ENCODE measurements around the gene REPS2.

The REPS2 gene

DNA sequence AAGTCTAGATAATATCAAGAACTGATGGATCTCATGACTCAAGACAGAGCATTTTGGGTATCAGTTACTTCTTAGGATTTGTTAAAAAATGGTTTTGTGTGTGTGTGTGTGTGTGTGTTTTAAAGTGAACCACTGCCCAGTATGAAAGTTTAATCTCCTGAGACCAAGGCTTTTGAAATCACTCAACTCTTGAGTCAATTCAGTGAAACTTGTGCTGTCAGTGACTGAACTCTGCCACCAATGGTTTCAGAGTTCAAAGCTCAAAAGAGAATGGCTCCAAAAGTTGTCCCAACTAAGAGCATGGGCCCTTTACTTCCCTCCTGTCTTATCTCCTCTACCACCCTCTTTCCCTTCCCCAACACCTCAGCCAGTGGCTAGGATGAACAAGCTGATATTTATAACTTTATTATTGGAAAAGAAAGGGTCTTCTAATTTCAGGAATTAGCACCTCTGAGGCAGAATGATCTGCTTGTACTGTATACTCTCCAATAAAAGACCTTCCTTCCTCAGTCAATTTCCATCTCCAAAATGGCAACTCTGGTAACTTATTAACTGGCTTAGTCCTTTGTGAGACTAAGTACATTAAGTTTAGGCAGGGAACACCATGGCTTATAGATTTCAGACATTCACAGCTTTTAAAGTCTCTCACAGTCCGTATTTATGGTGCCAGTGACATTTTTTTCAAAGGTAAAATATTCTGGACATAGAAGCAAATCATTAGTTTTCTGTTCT is 152.2 kb downstream of the REPS2 start:
- DNase-seq: no peak

DNA sequence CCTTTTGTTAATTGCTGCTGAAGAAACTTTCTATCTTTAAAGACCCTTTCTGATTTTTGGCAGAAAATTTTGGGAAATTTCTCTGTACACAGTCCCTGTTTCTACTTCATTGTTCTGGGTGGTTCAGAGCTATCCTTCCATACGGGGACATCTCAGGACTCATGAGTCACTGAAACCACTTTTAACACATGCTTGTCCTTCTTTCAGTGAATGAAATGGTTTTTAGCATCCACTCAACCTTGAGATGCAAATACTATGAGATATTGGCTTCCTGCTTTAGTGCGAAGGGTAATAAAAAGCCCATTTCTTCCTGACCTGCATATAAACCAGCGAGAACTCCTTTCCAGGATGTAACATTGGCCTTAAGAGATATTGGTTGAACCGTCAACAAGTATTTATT is 158.0 kb downstream of the REPS2 start:
- no peak for DNase-seq

DNA sequence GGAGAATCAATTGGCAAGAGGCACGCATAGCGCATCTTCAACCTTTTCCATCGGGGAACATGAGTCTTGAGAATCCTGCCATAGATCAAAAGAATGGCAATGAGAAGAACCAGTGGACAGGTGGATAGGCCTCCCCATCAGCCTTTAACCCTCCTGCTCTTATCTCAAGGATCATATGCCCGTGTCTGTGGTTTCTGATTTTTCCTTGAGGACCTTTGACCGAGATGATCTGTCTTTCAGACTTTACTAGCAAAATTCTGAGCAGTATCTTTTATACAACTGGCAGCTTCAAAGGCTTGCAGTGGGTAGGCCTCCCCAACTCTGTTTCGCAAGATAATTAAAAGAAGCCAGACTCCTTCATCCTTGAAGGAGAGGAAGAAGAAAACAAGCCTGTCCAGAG is 174.4 kb downstream of the REPS2 start:
- DNase-seq: no peak

DNA sequence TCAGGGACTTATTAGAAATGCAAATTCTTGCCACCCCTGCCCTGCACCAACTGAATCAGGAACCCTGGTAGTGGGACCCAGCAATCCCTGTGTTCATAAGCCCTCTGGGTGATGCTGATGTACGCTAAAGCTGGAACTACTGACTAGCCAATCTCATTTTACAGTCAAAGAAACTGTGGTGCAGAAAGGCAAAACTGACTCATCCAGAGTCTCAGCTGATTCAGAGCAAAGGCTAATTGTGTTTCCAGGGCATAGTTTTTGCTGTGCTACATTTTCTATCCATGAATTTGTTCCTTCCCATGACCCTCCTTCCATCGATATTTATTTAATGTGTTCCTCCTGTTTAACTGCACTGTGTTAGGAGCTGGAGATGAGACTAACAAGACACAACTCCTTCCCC is 207.5 kb downstream of the REPS2 start:
- no peak for DNase-seq

DNA sequence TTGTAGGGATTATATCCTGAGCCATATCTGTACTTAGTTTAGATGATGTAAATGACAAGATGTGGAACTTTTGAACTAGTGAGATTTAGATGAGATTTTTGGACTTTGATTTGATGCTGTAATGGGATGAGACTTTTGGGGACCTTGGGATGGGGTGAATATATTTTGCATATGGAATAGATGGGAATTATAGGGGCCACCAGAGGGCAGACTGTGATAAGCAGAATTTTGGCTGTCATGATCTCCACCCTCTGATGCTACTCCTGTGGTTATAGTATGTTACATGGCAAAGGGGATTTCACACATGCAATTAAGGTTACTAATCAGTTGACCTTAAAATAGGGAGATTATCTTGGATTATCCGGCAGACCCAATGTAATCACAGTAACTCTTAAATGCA is 214.5 kb downstream of the REPS2 start:
- no peak for DNase-seq

DNA sequence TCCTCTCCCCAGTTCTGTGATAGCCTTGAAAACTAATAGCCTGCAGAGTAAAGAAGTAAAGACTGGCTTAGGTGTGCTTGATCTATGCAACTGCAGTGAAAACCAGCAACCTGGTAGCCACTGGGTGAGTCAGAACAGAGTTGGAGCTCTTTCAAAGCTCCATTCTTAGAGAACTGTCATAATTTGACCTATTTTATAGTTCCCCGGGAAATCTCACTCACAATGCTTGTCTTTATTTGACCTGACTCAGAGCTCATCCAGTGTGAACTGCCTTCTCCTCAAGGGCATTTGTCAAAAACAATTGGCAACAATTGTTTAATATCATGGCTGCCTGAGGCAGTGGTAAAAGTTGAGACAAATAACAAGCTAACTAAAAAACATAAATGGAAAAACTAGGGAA is 215.5 kb downstream of the REPS2 start:
- DNase-seq: no peak

DNA sequence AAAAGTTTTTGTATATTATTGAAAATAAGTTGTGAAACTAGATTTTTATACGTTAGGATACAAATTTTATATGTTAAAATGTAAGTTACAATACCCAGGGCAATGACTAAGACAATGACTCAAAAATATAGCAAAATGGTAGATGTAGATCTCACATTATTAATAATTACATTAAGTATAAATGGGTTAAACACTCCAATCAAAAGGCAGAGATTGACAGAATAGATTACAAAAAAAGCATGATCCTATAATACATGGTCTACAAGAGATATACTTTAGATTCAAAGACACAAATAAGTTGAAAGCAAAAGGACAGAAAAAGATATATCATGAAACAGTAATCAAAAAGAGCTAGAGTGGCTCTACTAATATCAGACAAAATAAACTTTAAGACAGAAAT is 217.6 kb downstream of the REPS2 start:
- DNase-seq: no peak

DNA sequence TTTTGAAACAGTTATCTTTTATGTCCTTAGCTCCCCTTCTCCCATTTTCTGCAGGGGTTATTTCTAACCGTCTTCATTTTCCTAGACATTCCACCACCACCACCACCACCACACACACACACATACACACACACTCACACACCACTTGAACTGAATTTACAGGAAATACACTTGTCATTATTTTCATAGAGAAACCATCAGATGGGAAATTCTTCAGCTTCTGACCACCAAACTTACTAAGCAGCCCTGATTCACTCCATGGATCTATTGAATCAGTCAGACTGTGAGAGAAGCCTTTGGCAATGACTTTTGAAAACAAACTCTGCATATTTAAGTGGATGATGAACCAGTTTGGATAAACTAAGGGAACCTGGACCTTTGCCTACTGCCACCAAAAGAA is 218.5 kb downstream of the REPS2 start:
- DNase-seq: no peak

DNA sequence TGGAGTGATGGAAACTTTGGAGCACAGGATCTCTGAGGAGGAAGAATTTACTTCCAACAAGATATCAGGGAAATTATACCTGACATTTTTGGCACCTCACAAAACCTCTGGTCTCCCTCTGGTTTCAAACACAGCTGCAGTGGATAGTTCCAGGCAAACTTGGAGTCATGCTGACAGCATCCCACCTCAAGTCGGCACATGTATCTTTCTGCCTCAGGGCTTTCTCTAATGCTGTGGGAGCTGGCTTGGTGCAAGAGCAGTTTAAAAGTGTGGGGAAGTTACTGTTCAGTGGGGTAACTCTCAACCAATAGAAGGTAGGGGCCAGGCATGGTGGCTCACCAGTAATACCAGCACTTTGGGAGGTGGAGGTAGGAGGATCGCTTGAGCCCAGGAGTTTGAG is 221.5 kb downstream of the REPS2 start:
- DNase-seq: no peak

DNA sequence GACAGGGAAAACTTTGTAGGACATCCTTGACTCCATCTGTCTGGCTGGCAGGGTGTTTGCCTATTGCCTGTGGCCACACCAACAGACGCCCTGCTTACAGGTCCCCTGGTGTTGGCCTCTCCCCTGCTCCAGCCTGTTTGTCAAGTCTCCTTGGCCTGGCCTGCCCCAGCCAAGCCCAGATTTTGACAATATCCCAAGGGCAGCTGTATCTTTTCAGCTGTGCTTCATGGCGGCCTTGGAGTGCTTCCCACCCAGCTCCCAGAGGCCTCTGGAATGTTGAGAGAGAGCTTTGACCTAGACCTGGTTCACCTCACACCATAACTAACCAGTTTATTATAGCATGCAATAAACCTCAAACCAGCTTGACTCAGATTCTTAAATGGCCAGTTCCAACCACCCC is 224.5 kb downstream of the REPS2 start:
- DNase-seq: no peak

DNA sequence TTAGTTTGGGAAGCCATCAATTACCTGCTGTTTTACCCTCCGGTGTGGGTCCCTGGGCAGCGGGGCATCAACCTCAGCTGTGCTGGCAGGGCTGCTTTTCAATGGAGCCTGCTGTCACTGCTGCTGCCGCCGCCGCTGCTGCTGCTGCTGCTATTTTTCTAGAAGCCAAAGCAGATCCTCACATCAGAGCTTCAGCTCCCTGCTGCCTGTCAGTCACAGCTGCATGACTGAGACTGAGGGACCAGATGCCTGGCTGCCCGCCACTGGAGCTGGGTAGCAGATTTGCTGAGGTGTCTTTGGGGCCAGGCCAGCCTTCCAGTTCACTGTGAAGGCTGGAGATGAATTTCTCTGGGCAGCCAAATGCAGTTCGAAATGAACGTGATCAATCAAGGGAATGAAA is 228.2 kb downstream of the REPS2 start:
- no peak for DNase-seq

DNA sequence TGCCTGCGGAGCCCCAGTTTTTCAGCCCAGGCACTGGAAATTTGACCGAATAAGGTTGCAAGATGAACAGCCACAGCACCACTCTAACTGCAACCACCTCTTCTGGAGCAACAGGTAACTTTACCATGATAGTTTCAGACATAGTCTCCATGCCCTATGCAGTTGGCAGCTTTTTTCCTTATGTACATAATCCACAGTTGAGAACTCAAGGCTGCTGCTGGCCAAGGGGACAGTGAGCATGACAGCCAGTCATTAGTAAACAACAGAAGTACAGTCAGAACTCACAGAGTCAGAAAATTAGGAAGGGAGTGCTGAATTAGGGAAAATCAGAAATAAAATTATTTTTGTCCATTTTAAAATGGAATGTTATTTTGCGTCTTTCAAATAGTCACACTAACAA is 235.9 kb downstream of the REPS2 start:
- DNase-seq: no peak

DNA sequence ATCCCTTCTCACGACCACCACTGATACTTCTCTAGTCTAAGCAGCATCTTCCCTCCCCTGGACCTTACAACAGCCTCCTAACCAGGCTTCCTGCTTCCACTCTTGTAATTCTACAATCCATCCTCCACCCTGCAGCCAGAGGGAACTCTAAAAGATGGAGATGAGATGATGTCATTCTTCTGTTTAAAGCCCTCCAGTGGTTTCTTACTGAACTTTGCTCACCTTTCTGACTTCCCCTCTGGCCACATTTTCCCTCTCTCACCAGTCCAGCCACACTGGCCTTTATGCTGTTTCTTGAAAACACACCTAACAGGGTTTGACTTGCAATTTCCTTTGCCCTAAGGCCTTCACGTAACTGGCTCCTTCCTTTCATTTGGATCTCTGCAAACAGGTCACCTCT is 237.1 kb downstream of the REPS2 start:
- no peak for DNase-seq

DNA sequence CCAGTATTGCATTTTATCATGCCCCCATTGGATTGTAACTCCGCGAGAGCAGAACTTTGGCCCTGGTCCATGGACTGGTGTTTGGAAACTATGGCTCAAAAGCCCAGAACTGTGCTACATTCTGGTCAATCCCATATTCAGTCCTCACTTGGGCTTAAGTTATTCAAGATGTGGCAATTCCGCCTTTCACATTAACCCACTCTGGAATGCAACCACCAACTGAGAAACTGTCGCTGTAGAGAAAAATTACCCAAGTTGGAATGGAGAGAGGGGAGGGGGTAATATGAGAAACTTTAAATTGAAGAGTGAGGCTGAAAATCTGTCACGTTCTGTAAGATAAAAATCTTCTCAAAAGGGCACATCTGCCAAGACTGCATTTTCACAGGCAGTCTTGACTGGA is 239.0 kb downstream of the REPS2 start:
- DNase-seq: no peak

DNA sequence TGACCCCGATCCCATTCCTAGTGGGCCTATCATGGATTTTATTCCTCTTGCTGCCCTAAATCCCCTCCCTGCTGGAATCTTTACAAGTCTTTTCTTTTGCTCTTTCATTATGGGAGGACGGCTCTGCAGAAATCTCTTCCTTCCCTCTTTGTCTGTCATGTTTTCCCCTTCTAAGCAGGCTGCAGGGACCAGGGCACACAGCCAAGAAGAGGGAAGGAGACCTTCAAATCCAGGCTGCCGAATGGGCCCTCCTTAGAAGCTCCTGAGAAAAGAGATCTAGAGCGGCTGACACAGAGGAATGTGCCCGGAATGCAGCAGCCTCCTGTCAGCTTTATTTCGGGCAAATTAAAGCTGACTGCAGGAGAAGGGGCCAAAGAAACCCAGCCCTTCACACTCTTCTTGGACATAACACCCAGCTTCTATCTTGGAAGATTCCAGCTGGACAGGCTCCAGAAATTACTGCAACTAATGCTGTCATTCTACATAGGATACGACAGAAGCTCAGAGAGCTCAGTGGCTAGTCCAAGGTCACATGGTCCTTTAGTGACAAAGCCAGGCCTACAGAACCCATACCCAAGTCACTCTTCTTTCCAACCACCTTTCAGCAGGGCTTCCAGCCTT is 240.8 kb downstream of the REPS2 start:
- DNase-seq: no peak

DNA sequence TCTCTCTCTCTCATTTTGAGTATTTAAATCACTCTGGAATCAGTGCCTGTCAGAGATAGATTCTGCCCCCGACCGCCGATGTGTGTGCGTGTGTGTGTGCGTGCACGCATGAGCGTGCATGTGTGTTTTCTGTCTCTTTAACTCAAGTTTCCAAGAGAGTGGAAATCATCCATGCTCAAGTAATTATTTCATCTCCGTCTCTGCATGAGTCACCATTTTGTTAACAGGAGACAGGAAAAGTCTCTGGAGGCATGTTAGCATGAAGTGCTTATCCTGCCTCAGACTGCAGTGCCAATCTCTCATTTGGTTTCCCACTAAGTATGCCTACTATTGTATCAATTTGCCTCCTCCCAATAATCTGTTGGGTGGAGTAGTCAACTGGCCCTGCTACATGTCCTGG is 245.6 kb downstream of the REPS2 start:
- DNase-seq: no peak
